Suprapubic skin (tissue), 4 donors: ENCODE data around the gene ULK4.

Experiments
- EP300 ChIP-seq: sonication (generic); formaldehyde crosslinking; IDR thresholded peaks from one replicate; pipeline ENCODE4 v1.6.1; 2017; ENCODE audit warnings: antibody characterized with exemption
- POLR2AphosphoS5 ChIP-seq, 3 donors: sonication (generic); formaldehyde crosslinking; IDR thresholded peaks; one replicate each; pipeline ENCODE4 v1.6.1; 2017; ENCODE audit warnings: antibody characterized with exemption in 3 of 3
- TF ChIP-seq, protein P1 (sequence below), 2 donors: fragments of 200-600 bp in 1 of 2; fragments of 450-650 bp in 1 of 2; sonication (generic) in 1 of 2; IDR thresholded peaks; one replicate each; pipeline ENCODE4 v1.5.1; 2016 to 2019; ENCODE audit warnings: antibody characterized with exemption in 2 of 2, mild to moderate bottlenecking in 1 of 2, moderate library complexity in 1 of 2

DNA sequence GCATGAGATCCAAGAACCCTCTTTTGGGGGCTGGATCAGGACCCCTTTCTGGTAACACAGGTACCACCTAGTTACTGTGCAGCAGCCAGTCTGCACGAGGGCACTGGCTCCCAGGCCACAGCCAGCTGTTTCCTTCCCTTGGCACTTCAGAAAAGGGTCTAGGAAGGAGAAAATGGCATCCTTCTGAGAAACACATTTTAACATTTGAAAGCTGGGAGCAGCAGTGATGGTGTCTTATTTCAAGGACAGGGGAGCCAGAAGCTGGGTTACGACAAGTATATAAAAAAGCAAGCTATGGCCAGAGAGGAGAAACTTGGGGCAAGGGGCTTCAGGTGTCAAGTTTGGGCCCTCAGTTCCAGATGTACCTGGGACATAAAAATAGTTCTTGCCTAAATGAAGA is 479.8 kb downstream of the ULK4 start:
- TF ChIP-seq POLR2AphosphoS5 (IDR thresholded peaks at IDR 0.05) = no peak
- TF ChIP-seq, protein P1, sequence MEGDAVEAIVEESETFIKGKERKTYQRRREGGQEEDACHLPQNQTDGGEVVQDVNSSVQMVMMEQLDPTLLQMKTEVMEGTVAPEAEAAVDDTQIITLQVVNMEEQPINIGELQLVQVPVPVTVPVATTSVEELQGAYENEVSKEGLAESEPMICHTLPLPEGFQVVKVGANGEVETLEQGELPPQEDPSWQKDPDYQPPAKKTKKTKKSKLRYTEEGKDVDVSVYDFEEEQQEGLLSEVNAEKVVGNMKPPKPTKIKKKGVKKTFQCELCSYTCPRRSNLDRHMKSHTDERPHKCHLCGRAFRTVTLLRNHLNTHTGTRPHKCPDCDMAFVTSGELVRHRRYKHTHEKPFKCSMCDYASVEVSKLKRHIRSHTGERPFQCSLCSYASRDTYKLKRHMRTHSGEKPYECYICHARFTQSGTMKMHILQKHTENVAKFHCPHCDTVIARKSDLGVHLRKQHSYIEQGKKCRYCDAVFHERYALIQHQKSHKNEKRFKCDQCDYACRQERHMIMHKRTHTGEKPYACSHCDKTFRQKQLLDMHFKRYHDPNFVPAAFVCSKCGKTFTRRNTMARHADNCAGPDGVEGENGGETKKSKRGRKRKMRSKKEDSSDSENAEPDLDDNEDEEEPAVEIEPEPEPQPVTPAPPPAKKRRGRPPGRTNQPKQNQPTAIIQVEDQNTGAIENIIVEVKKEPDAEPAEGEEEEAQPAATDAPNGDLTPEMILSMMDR (IDR thresholded peaks at IDR 0.05) = no peak
- no peak for TF ChIP-seq EP300
